Testis (tissue), 2 donors: ENCODE data around the gene THSD4.

Source experiments
- POLR2A ChIP-seq: fragments of 450-650 bp; IDR thresholded peaks from one replicate; pipeline ENCODE4 v1.6.1; 2017; ENCODE audit warnings: antibody characterized with exemption, mild to moderate bottlenecking, moderate library complexity
- TF ChIP-seq, protein P1 (sequence below), 3 experiments: fragments of 450-650 bp in 2 of 3; fragments of 200-600 bp in 1 of 3; sonication (generic) in 1 of 3; IDR thresholded peaks; one replicate each; pipeline ENCODE4 v1.5.1; 2016 to 2019; ENCODE audit warnings: antibody characterized with exemption in 3 of 3, mild to moderate bottlenecking in 2 of 3, moderate library complexity in 1 of 3

DNA sequence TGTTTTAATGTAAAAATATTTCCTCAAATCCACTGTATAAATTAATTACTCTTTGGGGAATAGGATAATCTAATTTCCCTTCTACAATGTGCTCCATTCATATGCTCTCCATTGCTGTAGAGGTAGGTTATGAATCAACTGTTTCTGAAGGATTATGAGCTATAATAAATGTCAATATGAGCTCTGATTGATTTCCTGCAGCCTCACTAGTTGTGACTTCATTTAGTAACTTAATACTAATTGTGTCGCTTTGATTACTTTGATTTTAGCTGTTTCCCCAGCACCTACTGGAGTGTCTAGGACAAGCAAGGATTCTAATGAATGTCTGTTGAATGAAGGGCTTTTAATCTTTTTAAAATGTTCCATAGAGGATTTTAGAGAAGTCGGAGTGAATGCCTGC lies 458.3 kb downstream of the THSD4 start:
- TF ChIP-seq, protein P1, sequence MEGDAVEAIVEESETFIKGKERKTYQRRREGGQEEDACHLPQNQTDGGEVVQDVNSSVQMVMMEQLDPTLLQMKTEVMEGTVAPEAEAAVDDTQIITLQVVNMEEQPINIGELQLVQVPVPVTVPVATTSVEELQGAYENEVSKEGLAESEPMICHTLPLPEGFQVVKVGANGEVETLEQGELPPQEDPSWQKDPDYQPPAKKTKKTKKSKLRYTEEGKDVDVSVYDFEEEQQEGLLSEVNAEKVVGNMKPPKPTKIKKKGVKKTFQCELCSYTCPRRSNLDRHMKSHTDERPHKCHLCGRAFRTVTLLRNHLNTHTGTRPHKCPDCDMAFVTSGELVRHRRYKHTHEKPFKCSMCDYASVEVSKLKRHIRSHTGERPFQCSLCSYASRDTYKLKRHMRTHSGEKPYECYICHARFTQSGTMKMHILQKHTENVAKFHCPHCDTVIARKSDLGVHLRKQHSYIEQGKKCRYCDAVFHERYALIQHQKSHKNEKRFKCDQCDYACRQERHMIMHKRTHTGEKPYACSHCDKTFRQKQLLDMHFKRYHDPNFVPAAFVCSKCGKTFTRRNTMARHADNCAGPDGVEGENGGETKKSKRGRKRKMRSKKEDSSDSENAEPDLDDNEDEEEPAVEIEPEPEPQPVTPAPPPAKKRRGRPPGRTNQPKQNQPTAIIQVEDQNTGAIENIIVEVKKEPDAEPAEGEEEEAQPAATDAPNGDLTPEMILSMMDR (IDR thresholded peaks at IDR 0.05), result no peak
- TF ChIP-seq POLR2A, result no peak
